Mucosa of descending colon (tissue), 3 donors: ENCODE data around the gene PNPLA2. TPM values are rescaled to one million over a fixed set of nuclear protein-coding genes. Genes with fewer than 3 reads are reported as not detected.

Experiments
- ATAC-seq: fragments of 200-7000 bp; cut with Tn5 transposase; one replicate; pipeline ENCODE4 v1.9.1; 2020; ENCODE audit warnings: mild to moderate bottlenecking, moderate library complexity
- DNase-seq, 3 donors: peaks; one replicate each; pipeline ENCODE4 v3.0.0-alpha.2; 2020
- H3K36me3 ChIP-seq: fragments of 200-600 bp; one replicate; pipeline ENCODE4 v1.8.0; 2021; ENCODE audit warnings: low read depth, mild to moderate bottlenecking
- H3K4me1 ChIP-seq: fragments of 200-600 bp; one replicate; pipeline ENCODE4 v1.8.0; 2021; ENCODE audit warnings: low read depth, mild to moderate bottlenecking
- H3K4me3 ChIP-seq: fragments of 200-600 bp; one replicate; pipeline ENCODE4 v1.8.0; 2021; ENCODE audit warnings: mild to moderate bottlenecking
- H3K9me3 ChIP-seq: fragments of 200-600 bp; one replicate; pipeline ENCODE4 v1.8.0; 2021; ENCODE audit warnings: mild to moderate bottlenecking
- CTCF ChIP-seq: fragments of 200-600 bp; IDR thresholded peaks from one replicate; pipeline ENCODE4 v1.8.0; 2022; ENCODE audit warnings: antibody characterized with exemption, mild to moderate bottlenecking
- intact Hi-C, 2 donors: fragments of 100-400 bp; cut with DNase I in 1 of 2; cut with micrococcal nuclease in 1 of 2; formaldehyde crosslinking; loops; one replicate each; pipeline versions ENCODE4 v1.11.0 to v1.11.1; 2022; cut with DNase I, micrococcal nuclease
- total RNA-seq, 3 donors: library from RNA; stranded (reverse); fragmentation: NEBNext Ultra II Directional in 2 of 3; extraction: Animal tissue kit (Norgen Biotek cat#: 25700) in 2 of 3; gene quantifications; one replicate each; pipeline versions ENCODE4 v1.2.1 to v1.2.4, GENCODE V29; 2021 to 2023
- donor health status: DM: no; HTN: no; CAD: no; lungs with moderate emphysema.
- donor health status: DM: no; HTN: no; CAD: no.
- donor health status: DM: no; HTN: yes; CAD: no.

PNPLA2 gene
- total RNA-seq, 3 donors from 2014 or later = 138 to 253 (median 167) TPM

GRCh38 chr11:833114-833791 is 14.5 kb downstream of the PNPLA2 start:
- DNase-seq (peak; percentile 73 to 83 (median 81)), ATAC-seq (peak; percentile 59)
- intact Hi-C loops = no loop called here
- Histone ChIP-seq H3K9me3 (no peaks in the 10 kb centered on the region), H3K4me3 (peak overlapping the region; percentile 46), H3K4me1 (peaks cover 55% of the 10 kb centered on the region), H3K36me3 (no peaks in the 10 kb centered on the region)
- no peak for TF ChIP-seq CTCF

GRCh38 chr11:833849-834311 is 15.2 kb downstream of the PNPLA2 start:
- Histone ChIP-seq H3K4me3 (peak overlapping the region; percentile 46), H3K9me3 (no peaks in the 10 kb centered on the region), H3K36me3 (no peaks in the 10 kb centered on the region), H3K4me1 (peaks cover 55% of the 10 kb centered on the region)
- ATAC-seq = peak; percentile 4
- intact Hi-C loops = no loop called here
- peak in 2 of 3 donors; percentile 54 to 62 for DNase-seq
- no peak for TF ChIP-seq CTCF

- Histone ChIP-seq H3K4me1 (peaks cover 47% of the 10 kb centered on the region), H3K4me3 (no peak overlapping the region), H3K9me3 (no peaks in the 10 kb centered on the region), H3K36me3 (no peaks in the 10 kb centered on the region)
- no peak for TF ChIP-seq CTCF
- peak; percentile 64 for ATAC-seq
- intact Hi-C loops = no loop called here
- DNase-seq = peak; percentile 85 to 88 (median 86)
These were observed 15.9 kb downstream of the PNPLA2 start for GRCh38 chr11:834371-835316.

GRCh38 chr11:836274-836673 is 17.6 kb downstream of the PNPLA2 start:
- intact Hi-C loops = no loop called here
- Histone ChIP-seq H3K9me3 (no peaks in the 10 kb centered on the region), H3K4me1 (peaks cover 42% of the 10 kb centered on the region), H3K36me3 (no peaks in the 10 kb centered on the region), H3K4me3 (no peak overlapping the region)
- ATAC-seq (no peak), DNase-seq (peak in 1 of 3 donors; percentile 16)
- no peak for TF ChIP-seq CTCF

GRCh38 chr11:836700-837099 is 18.0 kb downstream of the PNPLA2 start:
- intact Hi-C loops = no loop called here
- ATAC-seq = no peak
- TF ChIP-seq CTCF = no peak
- Histone ChIP-seq H3K36me3 (no peaks in the 10 kb centered on the region), H3K4me3 (no peak overlapping the region), H3K4me1 (peaks cover 44% of the 10 kb centered on the region), H3K9me3 (no peaks in the 10 kb centered on the region)
- no peak for DNase-seq
